H54 (cell line): Measurements from ENCODE around the gene TTLL3.
"Not testable (repeated sequence)": the region's sequence is repeated elsewhere in the genome, so short reads cannot be mapped to it uniquely, and the experiment has no call there.

Source experiments
- DNase-seq: peaks from one replicate; pipeline ENCODE4 v3.0.0; 2011; ENCODE audit warnings: low spot score, mixed read lengths; ENCODE audit not compliant: insufficient read length
- FAIRE-seq: peaks from 3 replicates; lab custom pipeline; 2011; peaks lifted over from hg19 to GRCh38; lab: Jason Lieb, UNC
- POLR2A ChIP-seq: IDR thresholded peaks from 2 replicates; pipeline ENCODE4 v1.6.1; 2011; ENCODE audit warnings: low read depth, mild to moderate bottlenecking, low read length

The TTLL3 gene

DNA sequence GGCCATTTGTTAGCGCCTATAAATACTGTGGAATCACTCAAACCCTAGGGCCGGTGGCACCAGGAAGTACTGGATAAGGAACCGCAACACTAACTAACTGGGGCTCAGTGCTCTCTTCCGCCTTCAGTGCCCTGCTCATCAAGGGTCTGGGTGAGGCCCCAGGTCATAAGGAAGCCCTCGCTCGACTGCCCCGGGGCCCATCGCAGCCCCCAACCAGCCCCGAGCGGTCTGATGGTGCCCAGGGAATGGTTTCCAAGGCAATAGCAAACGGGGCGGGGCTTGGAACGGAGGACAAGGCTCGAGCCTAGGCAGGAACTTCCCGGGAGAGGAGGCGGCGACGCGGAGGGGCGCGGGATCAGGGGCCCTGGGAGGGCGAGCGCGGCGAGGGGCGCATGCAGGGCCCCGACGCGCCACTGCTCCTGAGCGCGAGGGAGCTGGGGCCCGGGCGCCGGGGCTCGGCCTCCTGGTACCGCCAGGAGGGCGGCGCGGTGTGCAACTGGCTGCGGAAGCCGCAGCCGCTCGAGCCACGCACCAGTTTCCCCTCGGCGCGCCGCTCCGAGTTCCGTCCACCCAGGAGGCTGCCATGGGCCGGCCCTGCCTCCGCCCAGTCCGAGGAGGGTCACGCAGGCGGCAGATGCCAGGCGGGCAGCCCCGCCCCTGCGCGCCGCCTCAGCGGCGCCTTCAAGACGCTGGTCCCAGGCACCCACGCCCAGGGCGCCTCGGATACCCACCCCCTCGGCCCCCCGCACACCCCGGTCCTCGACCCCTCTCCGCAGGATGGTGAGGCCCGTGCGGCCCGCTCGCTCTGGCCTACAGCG is at the start of gene TTLL3:
Gene TTLL3 (plus strand): TSS at position 648 of the 818 bp plus-strand sequence. CDS start 400 bp downstream, outside the sequence.
- DNase-seq: peak; percentile 80
- peak; percentile 77 for TF ChIP-seq POLR2A
- FAIRE-seq: no peak

- no peak for TF ChIP-seq POLR2A
- no peak for DNase-seq
- FAIRE-seq: no peak
Measured at GRCh38 chr3:9760779-9761505, 49.1 kb upstream of the TTLL3 start.

DNA sequence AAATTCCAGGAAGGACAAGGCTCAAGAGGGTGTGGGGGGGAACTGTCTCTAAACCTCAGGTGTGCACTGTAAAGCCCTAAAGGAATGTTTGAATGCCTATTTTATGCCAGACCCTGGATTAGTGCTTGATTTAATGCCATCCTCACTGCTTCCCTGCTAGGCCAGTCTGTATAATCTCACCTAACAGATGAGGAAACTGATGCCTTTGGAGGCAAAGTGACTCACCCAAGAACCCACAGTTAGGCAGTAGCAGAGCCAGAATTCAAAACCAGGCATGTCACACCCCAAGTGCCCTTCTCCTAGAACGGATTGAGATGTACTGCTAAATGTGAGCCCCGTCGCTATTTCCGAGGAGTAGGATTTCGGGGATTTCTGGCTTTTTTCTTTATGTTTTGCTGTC is 48.1 kb upstream of the TTLL3 start:
- FAIRE-seq: no peak
- no peak for TF ChIP-seq POLR2A
- no peak for DNase-seq

DNA sequence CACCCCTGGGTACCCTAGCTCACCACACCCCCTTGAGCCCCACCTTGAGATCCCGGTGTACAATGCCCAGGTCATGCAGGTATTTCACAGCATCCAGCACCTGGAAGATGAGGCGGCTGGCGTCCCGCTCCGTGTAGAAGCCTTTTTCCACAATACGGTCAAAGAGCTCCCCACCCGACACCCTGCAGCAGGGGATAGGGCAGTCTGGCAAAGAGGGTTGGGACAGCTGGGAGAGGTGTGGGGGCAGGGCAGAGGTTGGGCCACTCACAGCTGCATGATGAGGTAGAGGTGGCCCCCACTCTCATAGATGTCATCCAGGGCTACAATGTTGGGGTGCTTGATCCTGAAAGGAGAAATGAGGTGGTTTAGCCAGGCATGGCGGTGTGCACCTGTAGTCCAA is 47.2 kb upstream of the TTLL3 start:
- FAIRE-seq: no peak
- no peak for TF ChIP-seq POLR2A
- no peak for DNase-seq

- no peak for DNase-seq
- no peak for FAIRE-seq
- TF ChIP-seq POLR2A: no peak
Measured at GRCh38 chr3:9765865-9766264, 44.2 kb upstream of the TTLL3 start.

GRCh38 chr3:9767418-9767817 is 42.6 kb upstream of the TTLL3 start:
- DNase-seq: no peak
- no peak for TF ChIP-seq POLR2A
- FAIRE-seq: no peak

DNA sequence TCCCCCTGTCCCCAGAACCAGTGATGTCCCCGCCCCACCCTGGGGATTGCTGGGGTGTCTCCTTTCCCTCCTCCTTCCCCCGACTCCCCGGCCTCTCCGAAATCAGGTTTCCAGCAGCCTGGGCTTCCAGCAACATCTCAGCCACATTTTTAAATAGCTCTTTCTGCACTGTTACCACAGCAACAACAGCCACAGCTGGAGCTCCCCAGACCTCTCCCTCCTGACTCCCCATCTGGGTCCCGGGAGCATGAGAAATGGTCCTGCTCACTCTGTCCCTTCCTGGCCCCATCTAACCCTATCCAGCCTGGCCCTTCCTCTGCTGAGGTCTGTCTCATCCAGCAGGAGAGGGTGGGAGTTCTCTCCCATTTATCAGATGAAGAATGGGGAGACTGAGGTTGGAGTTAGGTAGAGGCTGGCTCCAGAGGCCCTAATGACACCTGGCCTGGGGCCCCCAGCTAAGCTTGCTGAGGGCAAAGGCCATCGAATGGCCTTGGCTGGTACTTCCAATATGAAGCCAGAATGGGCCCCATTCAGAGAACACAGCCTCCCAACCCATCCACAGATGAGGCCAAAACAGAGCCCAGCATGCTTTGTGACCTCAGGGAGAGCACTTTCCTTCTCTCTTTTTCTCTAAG is 41.8 kb upstream of the TTLL3 start:
- no peak for FAIRE-seq
- no peak for TF ChIP-seq POLR2A
- no peak for DNase-seq

GRCh38 chr3:9769012-9769411 is 41.0 kb upstream of the TTLL3 start:
- FAIRE-seq (no peak), DNase-seq (no peak)
- no peak for TF ChIP-seq POLR2A

GRCh38 chr3:9769426-9770275 is 40.4 kb upstream of the TTLL3 start, which contains the start of gene CAMK1:
TSS of gene CAMK1 (minus strand) at chr3:9769947. CDS start at chr3:9767749, 2,198 bp downstream.
- peak; percentile 83 for TF ChIP-seq POLR2A
- FAIRE-seq: no peak
- DNase-seq: peak; percentile 86

GRCh38 chr3:9770276-9770812 is 39.7 kb upstream of the TTLL3 start:
- DNase-seq: no peak
- no peak for TF ChIP-seq POLR2A
- FAIRE-seq: no peak

DNA sequence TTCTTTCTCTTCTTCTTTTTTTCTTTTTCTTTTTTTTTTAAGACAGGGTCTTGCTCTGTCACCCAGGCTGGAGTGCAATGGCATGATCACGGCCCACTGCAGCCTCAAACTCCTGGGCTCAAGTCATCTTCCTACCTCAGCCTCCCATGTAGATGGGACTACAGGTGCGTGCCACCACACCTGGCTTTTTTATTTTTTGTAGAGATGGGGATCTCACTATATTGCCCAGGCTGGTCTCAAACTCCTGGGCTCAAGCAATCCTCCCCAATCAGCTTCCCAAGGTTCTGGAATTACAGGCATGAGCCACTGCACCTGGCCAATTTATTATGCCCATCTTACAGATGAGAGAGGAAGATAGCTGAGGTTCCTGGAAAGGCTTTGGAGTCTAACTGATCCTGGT is 39.1 kb upstream of the TTLL3 start:
- DNase-seq, FAIRE-seq: not testable (repeated sequence)

DNA sequence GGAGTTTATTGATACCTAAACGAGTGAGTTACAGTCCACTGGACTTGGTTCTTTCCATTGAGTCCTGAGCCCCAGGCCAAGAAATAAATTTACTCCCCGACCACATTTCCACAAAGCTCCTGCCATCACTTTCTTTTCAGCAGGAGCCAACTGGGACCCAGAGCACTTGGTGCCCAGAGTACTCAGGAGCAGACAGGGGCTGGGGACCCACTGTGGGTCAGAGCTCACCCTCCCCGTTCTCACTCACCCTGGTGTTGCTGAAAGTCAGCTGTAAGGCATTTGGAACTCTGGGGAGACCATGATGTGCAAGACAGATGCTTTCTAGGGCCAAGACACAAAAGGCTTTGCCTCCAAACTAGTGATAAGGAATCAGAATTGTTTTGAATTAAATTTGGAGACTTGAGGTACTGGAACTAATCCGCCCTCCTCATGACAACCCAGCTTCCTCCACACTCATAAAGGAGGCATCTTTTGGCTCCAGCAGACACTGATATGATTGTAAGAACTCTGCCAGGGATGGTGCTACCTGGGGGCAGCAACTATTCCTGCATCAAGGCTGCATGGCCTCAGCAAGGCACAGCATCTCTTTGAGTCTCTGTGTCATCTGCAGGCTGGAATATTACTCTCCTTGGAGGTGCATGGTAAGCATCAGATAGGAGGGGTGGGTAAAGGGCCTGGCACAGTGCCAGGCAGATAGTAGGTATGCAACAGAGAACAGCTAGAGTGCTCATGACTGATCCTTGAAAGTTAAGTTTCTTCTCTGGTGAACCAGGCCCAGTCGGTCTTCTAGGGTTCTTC is 33.0 kb upstream of the TTLL3 start:
- TF ChIP-seq POLR2A: no peak
- DNase-seq (no peak), FAIRE-seq (no peak)

DNA sequence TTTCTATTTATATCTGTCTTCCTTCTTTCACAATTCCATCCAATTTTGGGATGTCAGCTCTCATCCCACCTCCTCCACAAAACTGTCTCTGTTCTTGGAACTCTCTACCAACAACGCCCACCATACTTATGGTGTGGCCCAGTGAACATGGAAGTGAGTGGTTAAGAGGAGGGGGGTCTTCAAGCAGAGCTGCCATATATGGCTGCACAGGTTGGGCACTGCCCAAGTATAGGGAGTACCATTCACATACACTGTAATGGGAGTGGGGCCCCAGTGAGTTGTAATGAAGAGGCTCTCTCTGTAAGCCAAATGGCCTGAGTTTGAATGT is 32.4 kb upstream of the TTLL3 start:
- DNase-seq (no peak), FAIRE-seq (no peak)
- TF ChIP-seq POLR2A: no peak
